Heart left ventricle (tissue), 16 donors: ENCODE data around the gene SBDS. TPM values are rescaled to one million over a fixed set of nuclear protein-coding genes. Genes with fewer than 3 reads are reported as not detected.
A peak's percentile ranks its signal among the peaks of the same experiment; 100 is the strongest.

Source experiments
- ATAC-seq, 4 donors: fragments of 200-7000 bp; cut with Tn5 transposase; one replicate each; pipeline ENCODE4 v1.9.1; 2020 to 2022; ENCODE audit warnings: moderate library complexity in 4 of 4, mild to moderate bottlenecking in 3 of 4, moderate number of reproducible peaks in 1 of 4
- DNase-seq, 5 donors: peaks; one replicate each; pipeline ENCODE4 v3.0.0-alpha.2; 2020
- H3K27ac ChIP-seq, 12 donors: fragments of 200-600 bp; sonication (generic) in 4 of 12; one replicate each; pipeline versions ENCODE4 v1.5.0 to v1.8.0; 2016 to 2022; ENCODE audit warnings: mild to moderate bottlenecking in 2 of 12
- H3K27me3 ChIP-seq, 9 donors: fragments of 200-600 bp; sonication (generic) in 2 of 9; one replicate each; pipeline versions ENCODE4 v1.5.1 to v1.8.0; 2016 to 2022; ENCODE audit warnings: mild to moderate bottlenecking in 3 of 9
- H3K36me3 ChIP-seq, 9 donors: fragments of 200-600 bp; sonication (generic) in 2 of 9; one replicate each; pipeline versions ENCODE4 v1.5.0 to v1.8.0; 2018 to 2022; ENCODE audit warnings: mild to moderate bottlenecking in 2 of 9
- H3K4me1 ChIP-seq, 12 donors: fragments of 200-600 bp; sonication (generic) in 4 of 12; one replicate each; pipeline versions ENCODE4 v1.5.0 to v1.8.0; 2016 to 2022; ENCODE audit warnings: mild to moderate bottlenecking in 3 of 12
- H3K4me3 ChIP-seq, 12 donors: fragments of 200-600 bp; sonication (generic) in 4 of 12; one replicate each; pipeline versions ENCODE4 v1.5.0 to v1.8.0; 2017 to 2022; ENCODE audit warnings: mild to moderate bottlenecking in 9 of 12, moderate library complexity in 4 of 12
- H3K9me3 ChIP-seq, 12 donors: fragments of 200-600 bp; sonication (generic) in 4 of 12; one replicate each; pipeline versions ENCODE4 v1.5.0 to v1.8.0; 2016 to 2022; ENCODE audit warnings: mild to moderate bottlenecking in 1 of 12
- CTCF ChIP-seq, 12 donors: fragments of 200-600 bp; sonication (generic) in 4 of 12; IDR thresholded peaks; one replicate each; pipeline versions ENCODE4 v1.5.0 to v1.8.0; 2018 to 2022; ENCODE audit warnings: antibody characterized with exemption in 12 of 12, mild to moderate bottlenecking in 5 of 12
- POLR2A ChIP-seq, 2 donors: fragments of 450-650 bp; IDR thresholded peaks; one replicate each; pipeline ENCODE4 v1.6.1; 2017; ENCODE audit warnings: antibody characterized with exemption in 2 of 2, mild to moderate bottlenecking in 2 of 2, moderate library complexity in 2 of 2
- WGBS, 4 donors: extraction: QIAGEN DNeasy Blood & Tissue Kit in 2 of 4; methylation state at CpG; one replicate each; pipeline versions ENCODE4 v1.1.5 to v1.1.7; 2013 to 2018; 5-methylcytosine and 5-hydroxymethylcytosine counted together
- intact Hi-C, 10 donors: fragments of 100-400 bp; cut with DNase I; formaldehyde crosslinking; loops; one replicate each; pipeline versions ENCODE4 v1.11.1 to v1.14.2; 2022
- polyA plus RNA-seq, 2 donors: library from polyadenylated mRNA; stranded (reverse); fragments of 200-250 nt; gene quantifications; one replicate each; pipeline ENCODE4 v1.2.3, GENCODE V29; 2013
- total RNA-seq, 9 donors: library from RNA; depleted of rRNA in 2 of 9; stranded (reverse); fragments of >200 nt in 2 of 9; fragmentation: NEBNext Ultra II Directional in 3 of 9; extraction: Animal tissue kit (Norgen Biotek cat#: 25700) in 3 of 9; gene quantifications; one replicate each; pipeline versions ENCODE4 v1.1.0 to v1.2.4, GENCODE V29; 2016 to 2023
- donor health status: ischemic (EF 13 %, LVEDD 7.1; RV severe dilation, severe dysfunction).
- donor health status: healthy with polysubstance abuse.
- donor health status: DM: no; HTN: yes; CAD: no.
- donor health status: DM: no; HTN: no; CAD: no.
- donor health status: ischemic (EF 25% LVEDD 6.9; RV normal size, moderate dysfunction).
- donor health status: ischemic (EF 25% LVEDD 5.7; RV mildly dilated, moderate dysfunction).
- donor health status: healthy.
- donor health status: DM: yes; HTN: yes; CAD: no.
- donor health status: ischemic (EF 35%, LVEDD 5.7; RV mildly dilated, moderate dysfunction).
- donor health status: nonischemic (EF 11% LVEDD 7.7; RV severe dilation, severe dysfunction).
- donor health status: DM: yes; HTN: yes; CAD: no.
- donor health status: PGD.
- donor health status: ischemic (EF 29% LVEDD 5.4; RV normal size, mild dysfunction).
- donor health status: nonischemic (EF 23%, LVEDD 6.1; RV moderate dilation, normal function).

The SBDS gene
- total and polyA plus RNA-seq, 11 donors = 135 to 310 (median 225) TPM

- TF ChIP-seq POLR2A (IDR thresholded peaks at IDR 0.05) (no peak), CTCF (IDR thresholded peaks at IDR 0.05) (no peak)
- no peak overlapping the region for H3K4me3 ChIP-seq
- peaks cover 0 to 50% (median 32%) of the 10 kb centered on the region in 9 donors for H3K36me3 ChIP-seq
- intact Hi-C loops = no loop called here
- 94 to 98% (median 95%) methylated on average over 5 of the region's 5 CpGs for WGBS, 4 donors
- no peak for DNase-seq
- no peak for ATAC-seq
- H3K27me3 ChIP-seq = no peaks in the 10 kb centered on the region
- H3K9me3 ChIP-seq = no peaks in the 10 kb centered on the region
- peaks cover 0 to 12% (median 0%) of the 10 kb centered on the region in 12 donors for H3K4me1 ChIP-seq
- H3K27ac ChIP-seq = no peak overlapping the region
These were observed 34.3 kb downstream of the SBDS start for GRCh38 chr7:66961096-66961495.

GRCh38 chr7:66960192-66960591 lies 35.2 kb downstream of the SBDS start:
- no peak overlapping the region for H3K4me3 ChIP-seq
- H3K9me3 ChIP-seq = no peaks in the 10 kb centered on the region
- H3K27me3 ChIP-seq = no peaks in the 10 kb centered on the region
- peaks cover 0 to 12% (median 0%) of the 10 kb centered on the region in 12 donors for H3K4me1 ChIP-seq
- ATAC-seq = no peak
- 96 to 100% (median 98%) methylated on average over 4 of the region's 4 CpGs for WGBS, 4 donors
- no peak for DNase-seq
- peaks cover 0 to 59% (median 41%) of the 10 kb centered on the region in 9 donors for H3K36me3 ChIP-seq
- TF ChIP-seq POLR2A (IDR thresholded peaks at IDR 0.05) (no peak), CTCF (IDR thresholded peaks at IDR 0.05) (no peak)
- H3K27ac ChIP-seq = no peak overlapping the region
- intact Hi-C loops = no loop called here

- no peak for DNase-seq
- Histone ChIP-seq H3K27me3 (no peaks in the 10 kb centered on the region), H3K4me1 (peaks cover 0 to 12% (median 0%) of the 10 kb centered on the region in 12 donors), H3K27ac (no peak overlapping the region), H3K9me3 (no peaks in the 10 kb centered on the region), H3K4me3 (no peak overlapping the region), H3K36me3 (peaks cover 0 to 73% (median 55%) of the 10 kb centered on the region in 9 donors)
- intact Hi-C loops = no loop called here
- ATAC-seq = peak in 1 of 4 donors; percentile 12
- whole genome bisulfite sequencing, 4 donors = 90 to 95% (median 94%) methylated on average over 14 to 17 of the region's 17 CpGs
- TF ChIP-seq POLR2A (IDR thresholded peaks at IDR 0.05) = no peak
- TF ChIP-seq CTCF (IDR thresholded peaks at IDR 0.05) = no peak
These were observed 36.6 kb downstream of the SBDS start for GRCh38 chr7:66958538-66959350.

- 72 to 76% (median 73%) methylated on average over 13 of the region's 13 CpGs for WGBS, 4 donors
- peak overlapping the region in 4 of 12 donors; percentile 0 to 43 (median 28) for H3K27ac ChIP-seq
- H3K27me3 ChIP-seq = no peaks in the 10 kb centered on the region
- peaks cover 0 to 12% (median 0%) of the 10 kb centered on the region in 12 donors for H3K4me1 ChIP-seq
- H3K9me3 ChIP-seq = no peaks in the 10 kb centered on the region
- DNase-seq (no peak), ATAC-seq (peak in 3 of 4 donors; percentile 51 to 75 (median 56))
- intact Hi-C loops = no loop called here
- H3K36me3 ChIP-seq = peaks cover 0 to 82% (median 65%) of the 10 kb centered on the region in 9 donors
- H3K4me3 ChIP-seq = no peak overlapping the region
- TF ChIP-seq POLR2A (IDR thresholded peaks at IDR 0.05) = no peak
- no peak for TF ChIP-seq CTCF (IDR thresholded peaks at IDR 0.05)
These were observed 37.6 kb downstream of the SBDS start for GRCh38 chr7:66957595-66958290.
